Upper lobe of right lung (tissue), 1 donor: Measurements from ENCODE around the gene KRTAP12-4. TPM values are rescaled to one million over a fixed set of nuclear protein-coding genes. Genes with fewer than 3 reads are reported as not detected.
"Not testable (repeated sequence)": the region's sequence is repeated elsewhere in the genome, so short reads cannot be mapped to it uniquely, and the experiment has no call there.

ENCODE experiments used
- ATAC-seq: fragments of 200-7000 bp; cut with Tn5 transposase; one replicate; pipeline ENCODE4 v1.9.1; 2020; ENCODE audit warnings: mild to moderate bottlenecking, moderate library complexity
- DNase-seq: peaks from one replicate; pipeline ENCODE4 v3.0.0-alpha.2; 2020
- H3K27ac ChIP-seq: fragments of 200-600 bp; one replicate; pipeline ENCODE4 v1.8.0; 2022
- H3K27me3 ChIP-seq: fragments of 200-600 bp; one replicate; pipeline ENCODE4 v1.8.0; 2022; ENCODE audit warnings: mild to moderate bottlenecking
- H3K36me3 ChIP-seq: fragments of 200-600 bp; one replicate; pipeline ENCODE4 v1.8.0; 2022
- H3K4me1 ChIP-seq: fragments of 200-600 bp; one replicate; pipeline ENCODE4 v1.8.0; 2022
- H3K4me3 ChIP-seq: fragments of 200-600 bp; one replicate; pipeline ENCODE4 v1.8.0; 2022; ENCODE audit warnings: mild to moderate bottlenecking
- H3K9me3 ChIP-seq: fragments of 200-600 bp; one replicate; pipeline ENCODE4 v1.8.0; 2022
- intact Hi-C: fragments of 100-400 bp; cut with DNase I; formaldehyde crosslinking; loops from one replicate; pipeline ENCODE4 v1.11.0; 2022
- total RNA-seq: library from RNA; stranded (reverse); fragmentation: NEBNext Ultra II Directional; extraction: Animal tissue kit (Norgen Biotek cat#: 25700); gene quantifications from one replicate; pipeline ENCODE4 v1.2.1, GENCODE V29; 2021
- TF ChIP-seq, protein P1 (sequence below): fragments of 200-600 bp; IDR thresholded peaks from one replicate; pipeline ENCODE4 v1.8.0; 2022; ENCODE audit warnings: antibody characterized with exemption
- donor health status: DM: no; HTN: yes; CAD: no; lungs with severe emphysema.

Gene KRTAP12-4
- total RNA-seq, 1 donor from 2014 or later = not detected

DNA sequence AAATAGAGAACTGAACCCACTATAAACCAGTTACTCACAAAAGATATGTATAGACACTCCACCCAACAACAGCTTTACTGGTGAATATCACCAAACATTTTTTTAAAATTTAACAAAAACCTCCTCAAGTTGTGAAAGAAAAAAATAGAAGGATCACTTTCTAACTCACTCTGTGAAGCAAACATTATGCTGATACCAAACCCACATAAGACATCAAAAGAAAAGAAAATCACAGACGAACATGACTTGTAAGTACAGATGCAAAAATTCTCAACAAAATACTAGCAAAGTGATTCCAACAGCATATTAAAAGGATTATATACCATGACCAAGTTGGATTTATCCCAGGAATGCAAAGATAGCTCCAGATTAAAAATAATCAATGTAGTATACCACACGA lies 37.2 kb upstream of the KRTAP12-4 start:
- DNase-seq (no peak), ATAC-seq (no peak)
- TF ChIP-seq, protein P1, sequence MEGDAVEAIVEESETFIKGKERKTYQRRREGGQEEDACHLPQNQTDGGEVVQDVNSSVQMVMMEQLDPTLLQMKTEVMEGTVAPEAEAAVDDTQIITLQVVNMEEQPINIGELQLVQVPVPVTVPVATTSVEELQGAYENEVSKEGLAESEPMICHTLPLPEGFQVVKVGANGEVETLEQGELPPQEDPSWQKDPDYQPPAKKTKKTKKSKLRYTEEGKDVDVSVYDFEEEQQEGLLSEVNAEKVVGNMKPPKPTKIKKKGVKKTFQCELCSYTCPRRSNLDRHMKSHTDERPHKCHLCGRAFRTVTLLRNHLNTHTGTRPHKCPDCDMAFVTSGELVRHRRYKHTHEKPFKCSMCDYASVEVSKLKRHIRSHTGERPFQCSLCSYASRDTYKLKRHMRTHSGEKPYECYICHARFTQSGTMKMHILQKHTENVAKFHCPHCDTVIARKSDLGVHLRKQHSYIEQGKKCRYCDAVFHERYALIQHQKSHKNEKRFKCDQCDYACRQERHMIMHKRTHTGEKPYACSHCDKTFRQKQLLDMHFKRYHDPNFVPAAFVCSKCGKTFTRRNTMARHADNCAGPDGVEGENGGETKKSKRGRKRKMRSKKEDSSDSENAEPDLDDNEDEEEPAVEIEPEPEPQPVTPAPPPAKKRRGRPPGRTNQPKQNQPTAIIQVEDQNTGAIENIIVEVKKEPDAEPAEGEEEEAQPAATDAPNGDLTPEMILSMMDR = no peak
- Histone ChIP-seq H3K9me3 (peaks cover 9% of the 10 kb centered on the region), H3K4me3 (no peak overlapping the region), H3K27ac (no peak overlapping the region), H3K27me3 (no peaks in the 10 kb centered on the region), H3K36me3 (no peaks in the 10 kb centered on the region), H3K4me1 (no peaks in the 10 kb centered on the region)
- intact Hi-C loops = no loop called here

- ATAC-seq, DNase-seq: not testable (repeated sequence)
These were observed 35.3 kb upstream of the KRTAP12-4 start for GRCh38 chr21:44689740-44690139.

DNA sequence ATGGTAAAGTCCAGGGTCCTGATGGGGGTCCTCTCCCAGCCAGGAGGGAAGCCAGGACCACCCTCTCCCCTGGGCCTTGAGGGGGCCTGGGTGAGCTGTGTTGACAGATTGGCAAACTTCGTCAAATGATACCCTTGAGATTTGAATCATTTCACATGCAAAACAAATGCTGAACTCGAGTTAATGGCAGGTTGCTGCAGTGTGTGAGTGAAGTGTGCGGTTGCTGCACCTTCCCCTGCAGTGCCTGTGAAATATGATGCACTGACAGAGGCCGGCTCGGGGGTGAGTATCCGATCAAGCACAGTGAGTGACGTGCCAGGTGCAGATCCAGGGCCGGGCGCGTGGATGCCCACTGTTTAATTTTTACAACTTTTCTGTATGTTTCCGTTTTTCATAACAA lies 33.2 kb upstream of the KRTAP12-4 start:
- H3K4me3 ChIP-seq = no peak overlapping the region
- peaks cover 6% of the 10 kb centered on the region for H3K9me3 ChIP-seq
- TF ChIP-seq, protein P1 = no peak
- no peaks in the 10 kb centered on the region for H3K36me3 ChIP-seq
- ATAC-seq (no peak), DNase-seq (no peak)
- no peaks in the 10 kb centered on the region for H3K27me3 ChIP-seq
- H3K4me1 ChIP-seq = no peaks in the 10 kb centered on the region
- intact Hi-C loops = no loop called here
- H3K27ac ChIP-seq = no peak overlapping the region

More at GRCh38 chr21:44689740-44690139, 35.3 kb upstream of the KRTAP12-4 start:
- intact Hi-C loops, H3K27me3 ChIP-seq, H3K9me3 ChIP-seq, H3K27ac ChIP-seq, H3K36me3 ChIP-seq, H3K4me3 ChIP-seq, H3K4me1 ChIP-seq: not testable (repeated sequence)

- no peak overlapping the region for H3K27ac ChIP-seq
- H3K36me3 ChIP-seq = no peaks in the 10 kb centered on the region
- DNase-seq (peak; percentile 52), ATAC-seq (no peak)
- intact Hi-C loops = no loop called here
- TF ChIP-seq, protein P1 = no peak
- H3K4me3 ChIP-seq = no peak overlapping the region
- H3K27me3 ChIP-seq = no peaks in the 10 kb centered on the region
- no peaks in the 10 kb centered on the region for H3K4me1 ChIP-seq
- no peaks in the 10 kb centered on the region for H3K9me3 ChIP-seq
These were observed 32.5 kb upstream of the KRTAP12-4 start for GRCh38 chr21:44686843-44687561.

GRCh38 chr21:44686000-44686781 lies 31.7 kb upstream of the KRTAP12-4 start:
- H3K4me1 ChIP-seq = no peaks in the 10 kb centered on the region
- DNase-seq = peak; percentile 53
- no peaks in the 10 kb centered on the region for H3K27me3 ChIP-seq
- H3K27ac ChIP-seq = no peak overlapping the region
- TF ChIP-seq, protein P1 = no peak
- intact Hi-C loops = no loop called here
- no peaks in the 10 kb centered on the region for H3K9me3 ChIP-seq
- no peak overlapping the region for H3K4me3 ChIP-seq
- H3K36me3 ChIP-seq = no peaks in the 10 kb centered on the region
- ATAC-seq = no peak

DNA sequence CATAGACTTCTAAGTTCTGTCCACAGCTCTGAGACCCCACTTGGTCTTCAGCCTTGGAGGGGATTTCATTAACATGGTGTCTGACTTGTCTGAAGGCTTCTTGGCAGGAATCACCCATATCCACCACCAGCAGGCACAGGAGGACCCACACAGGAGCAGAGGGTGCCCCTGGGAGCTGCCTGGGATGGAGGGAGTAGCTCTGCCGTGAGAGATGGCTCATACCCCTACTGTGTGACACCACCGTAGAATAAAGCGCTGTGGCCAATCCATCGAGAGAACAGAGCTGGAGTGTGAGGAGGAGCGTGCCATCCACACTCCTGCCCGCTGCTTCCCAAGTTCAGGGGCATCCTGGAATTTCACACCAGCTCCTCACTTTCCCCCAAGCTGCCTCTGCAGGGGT lies 30.6 kb upstream of the KRTAP12-4 start:
- H3K4me1 ChIP-seq, H3K27me3 ChIP-seq, intact Hi-C loops, H3K27ac ChIP-seq, ATAC-seq, H3K9me3 ChIP-seq, H3K36me3 ChIP-seq, H3K4me3 ChIP-seq: not testable (repeated sequence)
- DNase-seq = peak; percentile 56
